Activated naive CD4-positive, alpha-beta T cell treated with anti-CD3 and anti-CD28 coated beads, Interleukin-2, amount 50 U/mL, for 24 hours (primary cell): ENCODE data around the gene EYS.

Source experiments
- H3K27ac Mint-ChIP-seq: one replicate; pipeline ENCODE4 v1.8.0; 2021; ENCODE audit warnings: mild to moderate bottlenecking, mixed read lengths
- H3K27me3 Mint-ChIP-seq: one replicate; pipeline ENCODE4 v1.8.0; 2021; ENCODE audit warnings: mixed read lengths
- H3K36me3 Mint-ChIP-seq: one replicate; pipeline ENCODE4 v1.8.0; 2021; ENCODE audit warnings: mixed read lengths
- H3K4me1 Mint-ChIP-seq: one replicate; pipeline ENCODE4 v1.8.0; 2021; ENCODE audit warnings: mixed read lengths
- H3K4me3 Mint-ChIP-seq: one replicate; pipeline ENCODE4 v1.8.0; 2021; ENCODE audit warnings: mild to moderate bottlenecking, mixed read lengths
- H3K9me3 Mint-ChIP-seq: one replicate; pipeline ENCODE4 v1.8.0; 2021; ENCODE audit warnings: mixed read lengths

EYS gene

DNA sequence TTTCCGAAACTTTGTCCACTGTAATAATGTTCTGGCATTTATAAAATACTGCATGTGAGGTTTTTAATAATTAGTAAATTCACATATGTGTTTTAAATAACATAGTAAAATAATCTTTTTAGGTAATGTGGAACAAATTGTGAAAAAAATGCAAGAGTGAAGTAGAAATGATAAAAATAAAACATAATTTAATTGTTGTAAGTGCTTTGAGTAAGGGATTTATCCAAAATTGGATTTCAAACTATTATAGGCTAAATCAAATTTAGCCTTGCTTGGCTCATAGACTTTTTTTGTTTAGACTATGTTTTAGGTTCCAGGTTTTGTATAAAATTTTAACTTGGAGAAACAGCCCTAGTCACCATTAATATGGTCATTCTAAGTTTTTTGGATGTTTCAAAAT, 1041.9 kb downstream of the EYS start:
- Mint-ChIP-seq H3K27ac (no peak overlapping the region), H3K9me3 (peaks cover 5% of the 10 kb centered on the region)

GRCh38 chr6:64664480-64664879, 1042.5 kb downstream of the EYS start:
- Mint-ChIP-seq H3K27me3 (no peaks in the 10 kb centered on the region), H3K27ac (no peak overlapping the region), H3K36me3 (no peaks in the 10 kb centered on the region), H3K4me1 (no peaks in the 10 kb centered on the region), H3K4me3 (no peak overlapping the region), H3K9me3 (peaks cover 5% of the 10 kb centered on the region)

More for the DNA sequence above, 1041.9 kb downstream of the EYS start:
- H3K36me3 Mint-ChIP-seq = no peaks in the 10 kb centered on the region
- no peak overlapping the region for H3K4me3 Mint-ChIP-seq
- H3K4me1 Mint-ChIP-seq = no peaks in the 10 kb centered on the region
- H3K27me3 Mint-ChIP-seq = no peaks in the 10 kb centered on the region

- peaks cover 5% of the 10 kb centered on the region for H3K9me3 Mint-ChIP-seq
- H3K4me3 Mint-ChIP-seq = no peak overlapping the region
- H3K4me1 Mint-ChIP-seq = no peaks in the 10 kb centered on the region
- H3K27me3 Mint-ChIP-seq = no peaks in the 10 kb centered on the region
- H3K27ac Mint-ChIP-seq = no peak overlapping the region
- H3K36me3 Mint-ChIP-seq = no peaks in the 10 kb centered on the region
Measured at GRCh38 chr6:64644024-64644423, 1063.0 kb downstream of the EYS start.

DNA sequence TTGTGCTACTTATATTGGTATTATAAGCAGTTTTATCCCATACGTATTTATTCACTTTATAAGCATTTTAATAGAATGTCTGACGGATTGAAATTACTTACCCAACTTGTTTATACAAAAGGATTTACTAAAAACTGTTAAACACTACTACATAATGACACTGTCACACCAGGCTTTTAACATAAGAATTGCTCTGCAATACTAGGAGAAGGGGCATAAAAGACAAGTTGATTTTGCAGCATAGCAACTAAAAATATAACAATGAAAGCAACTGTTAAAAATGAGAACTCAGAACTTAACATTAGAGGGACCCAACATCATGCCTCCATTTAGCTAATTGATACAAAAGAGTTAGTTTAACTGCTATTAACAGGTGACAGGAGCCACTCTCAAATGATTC, 1076.1 kb downstream of the EYS start:
- no peaks in the 10 kb centered on the region for H3K27me3 Mint-ChIP-seq
- H3K4me3 Mint-ChIP-seq = no peak overlapping the region
- no peaks in the 10 kb centered on the region for H3K36me3 Mint-ChIP-seq
- H3K9me3 Mint-ChIP-seq = no peaks in the 10 kb centered on the region
- no peaks in the 10 kb centered on the region for H3K4me1 Mint-ChIP-seq
- H3K27ac Mint-ChIP-seq = no peak overlapping the region

DNA sequence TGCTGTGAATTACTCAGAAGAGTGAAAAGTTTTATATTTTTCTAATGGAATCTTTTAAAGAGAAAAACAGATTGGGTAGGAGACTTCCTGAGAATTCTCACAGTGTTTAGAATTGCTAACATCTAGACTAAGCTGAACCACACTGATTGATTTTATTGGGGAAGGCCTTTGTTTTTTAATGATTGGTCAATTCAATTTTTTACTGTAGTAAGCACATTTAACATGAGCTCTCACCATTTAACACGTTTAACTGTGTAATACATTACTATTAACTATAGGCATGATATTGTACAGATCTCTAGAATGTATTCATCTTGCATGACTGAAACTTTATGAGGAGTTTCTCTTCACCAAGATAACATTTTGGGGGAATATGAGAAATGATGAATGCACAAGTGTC, 1084.1 kb downstream of the EYS start:
- H3K9me3 Mint-ChIP-seq = peaks cover 11% of the 10 kb centered on the region
- H3K36me3 Mint-ChIP-seq = no peaks in the 10 kb centered on the region
- H3K27ac Mint-ChIP-seq = no peak overlapping the region
- no peaks in the 10 kb centered on the region for H3K27me3 Mint-ChIP-seq
- no peak overlapping the region for H3K4me3 Mint-ChIP-seq
- H3K4me1 Mint-ChIP-seq = no peaks in the 10 kb centered on the region

DNA sequence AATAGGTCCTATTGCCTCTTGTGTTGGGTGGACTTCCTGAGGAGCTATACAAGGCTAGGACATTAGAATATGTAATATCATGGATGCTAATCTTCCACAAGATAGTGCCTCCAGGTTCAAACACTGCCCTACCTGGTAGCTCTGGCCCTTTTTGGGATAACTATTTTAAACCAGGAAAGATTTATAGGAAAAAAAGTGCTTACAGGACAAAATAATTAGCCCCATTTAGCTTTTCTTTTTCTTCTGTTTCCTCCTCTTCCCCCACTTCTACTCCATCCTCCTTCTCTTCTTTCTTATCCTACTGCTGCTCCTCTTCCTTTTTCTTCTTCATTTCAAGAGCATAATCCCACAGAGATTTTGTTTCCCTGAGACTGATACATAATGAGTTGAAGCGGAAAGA, 1104.0 kb downstream of the EYS start:
- Mint-ChIP-seq H3K27me3 (no peaks in the 10 kb centered on the region), H3K36me3 (no peaks in the 10 kb centered on the region), H3K9me3 (peaks cover 6% of the 10 kb centered on the region), H3K4me1 (no peaks in the 10 kb centered on the region), H3K4me3 (no peak overlapping the region), H3K27ac (no peak overlapping the region)

DNA sequence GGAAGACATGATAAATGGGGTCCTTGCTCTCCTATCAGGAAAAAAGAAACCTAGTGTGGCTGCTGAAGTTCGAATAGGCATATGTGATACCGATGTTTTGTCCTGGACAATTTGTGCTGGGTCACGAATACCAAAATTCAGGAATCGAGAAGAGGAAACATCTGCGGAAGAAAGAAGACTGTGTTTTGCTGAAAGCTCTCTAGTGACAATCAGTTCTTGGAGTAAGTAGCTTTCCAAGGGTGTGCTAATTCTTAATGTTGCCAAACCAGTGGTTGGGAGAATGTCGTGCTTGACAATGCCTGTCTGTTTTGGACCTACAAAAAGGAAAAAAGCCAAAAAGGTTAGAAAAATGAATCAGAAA, 1115.4 kb downstream of the EYS start:
- no peaks in the 10 kb centered on the region for H3K36me3 Mint-ChIP-seq
- no peak overlapping the region for H3K4me3 Mint-ChIP-seq
- no peak overlapping the region for H3K27ac Mint-ChIP-seq
- no peaks in the 10 kb centered on the region for H3K4me1 Mint-ChIP-seq
- peaks cover 13% of the 10 kb centered on the region for H3K9me3 Mint-ChIP-seq
- H3K27me3 Mint-ChIP-seq = no peaks in the 10 kb centered on the region

DNA sequence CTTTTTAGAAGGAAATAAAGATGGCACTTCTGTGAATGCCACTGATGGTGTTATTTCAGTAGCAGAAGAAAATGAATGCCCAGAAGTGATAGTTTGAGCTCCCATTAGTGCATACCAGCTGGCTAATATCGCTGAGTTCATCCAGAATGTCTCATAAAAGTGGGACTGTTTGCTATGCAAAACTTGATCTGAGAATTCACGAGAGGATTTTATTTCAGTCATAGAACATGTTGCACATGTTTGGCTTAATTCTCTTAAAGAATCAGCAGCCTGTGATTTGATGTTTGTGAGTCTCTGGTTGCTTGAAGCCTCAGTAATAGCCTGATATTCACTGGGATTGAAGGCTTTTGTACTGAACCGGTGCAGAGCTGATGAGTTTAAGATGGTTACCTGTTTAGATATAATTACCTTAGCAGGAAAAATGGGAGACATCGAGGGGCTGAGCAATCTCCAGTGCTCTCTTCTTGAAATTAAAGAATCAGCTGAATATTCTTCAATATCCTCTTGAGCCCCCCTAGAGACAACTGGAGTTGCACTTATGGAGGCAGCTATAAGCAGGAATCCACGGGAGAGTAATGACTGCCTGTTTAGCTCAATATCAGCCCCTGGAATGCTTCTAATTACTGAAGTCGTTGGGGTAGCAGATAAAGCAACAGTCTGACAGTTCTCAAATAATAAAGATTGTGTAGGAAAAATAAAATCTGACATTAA, 1115.9 kb downstream of the EYS start:
- peaks cover 10% of the 10 kb centered on the region for H3K9me3 Mint-ChIP-seq
- H3K4me3 Mint-ChIP-seq = no peak overlapping the region
- H3K36me3 Mint-ChIP-seq = no peaks in the 10 kb centered on the region
- H3K27ac Mint-ChIP-seq = no peak overlapping the region
- no peaks in the 10 kb centered on the region for H3K27me3 Mint-ChIP-seq
- H3K4me1 Mint-ChIP-seq = no peaks in the 10 kb centered on the region

DNA sequence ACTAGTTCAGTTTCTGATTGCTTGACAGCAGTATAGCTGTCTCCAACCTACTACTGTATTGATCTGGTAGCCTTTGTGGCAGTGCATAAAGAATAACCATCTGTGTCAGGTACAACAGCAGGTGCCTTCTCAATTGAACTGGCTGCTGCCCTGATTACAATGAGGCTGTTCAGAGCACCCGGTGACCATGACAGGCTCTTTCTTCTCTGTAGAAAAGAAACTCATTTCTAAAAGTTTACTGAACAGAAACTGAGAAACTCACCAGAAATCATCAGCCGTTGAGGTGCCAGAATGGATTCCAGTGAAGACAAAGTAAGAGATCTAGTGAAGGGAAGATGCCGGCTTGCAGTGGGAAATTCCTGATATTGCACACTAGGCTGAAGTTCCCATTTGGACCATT, 1117.1 kb downstream of the EYS start:
- H3K4me3 Mint-ChIP-seq = no peak overlapping the region
- no peaks in the 10 kb centered on the region for H3K27me3 Mint-ChIP-seq
- no peaks in the 10 kb centered on the region for H3K4me1 Mint-ChIP-seq
- H3K27ac Mint-ChIP-seq = no peak overlapping the region
- H3K36me3 Mint-ChIP-seq = no peaks in the 10 kb centered on the region
- peaks cover 4% of the 10 kb centered on the region for H3K9me3 Mint-ChIP-seq

GRCh38 chr6:64580346-64580745, 1126.7 kb downstream of the EYS start:
- Mint-ChIP-seq H3K9me3 (no peaks in the 10 kb centered on the region), H3K27ac (no peak overlapping the region), H3K27me3 (no peaks in the 10 kb centered on the region), H3K36me3 (no peaks in the 10 kb centered on the region), H3K4me3 (no peak overlapping the region), H3K4me1 (no peaks in the 10 kb centered on the region)

GRCh38 chr6:64553249-64553786, 1153.7 kb downstream of the EYS start:
- Mint-ChIP-seq H3K4me3 (no peak overlapping the region), H3K27ac (no peak overlapping the region), H3K9me3 (peaks cover 5% of the 10 kb centered on the region), H3K36me3 (no peaks in the 10 kb centered on the region), H3K4me1 (no peaks in the 10 kb centered on the region), H3K27me3 (no peaks in the 10 kb centered on the region)

- Mint-ChIP-seq H3K4me1 (no peaks in the 10 kb centered on the region), H3K27me3 (no peaks in the 10 kb centered on the region), H3K4me3 (no peak overlapping the region), H3K9me3 (peaks cover 6% of the 10 kb centered on the region), H3K27ac (no peak overlapping the region), H3K36me3 (no peaks in the 10 kb centered on the region)
Measured at GRCh38 chr6:64547594-64548268, 1159.3 kb downstream of the EYS start.

GRCh38 chr6:64539917-64540316, 1167.1 kb downstream of the EYS start:
- Mint-ChIP-seq H3K9me3 (peaks cover 12% of the 10 kb centered on the region), H3K27ac (no peak overlapping the region), H3K4me3 (no peak overlapping the region)

DNA sequence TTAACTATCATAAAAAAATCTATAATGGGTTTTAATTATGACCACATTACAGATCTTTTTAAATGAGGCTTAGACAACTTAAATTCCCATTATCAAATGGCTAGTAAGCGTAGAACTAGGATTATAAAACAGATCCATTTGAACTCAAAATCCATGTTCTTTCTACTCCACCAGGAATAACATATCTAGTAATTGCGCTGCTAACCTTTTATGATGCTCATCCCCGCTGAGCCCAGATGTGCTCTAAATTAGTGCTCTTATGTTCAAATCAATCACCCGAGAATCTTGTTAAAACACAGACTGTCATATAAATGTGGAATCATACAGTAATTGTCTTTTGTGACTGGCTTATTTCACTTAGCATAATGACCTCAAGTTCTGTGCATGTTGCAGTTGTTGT, 1168.3 kb downstream of the EYS start:
- no peaks in the 10 kb centered on the region for H3K27me3 Mint-ChIP-seq
- H3K4me1 Mint-ChIP-seq = no peaks in the 10 kb centered on the region
- no peak overlapping the region for H3K4me3 Mint-ChIP-seq
- no peaks in the 10 kb centered on the region for H3K36me3 Mint-ChIP-seq
- peaks cover 12% of the 10 kb centered on the region for H3K9me3 Mint-ChIP-seq
- no peak overlapping the region for H3K27ac Mint-ChIP-seq

More at GRCh38 chr6:64539917-64540316, 1167.1 kb downstream of the EYS start:
- no peaks in the 10 kb centered on the region for H3K4me1 Mint-ChIP-seq
- no peaks in the 10 kb centered on the region for H3K36me3 Mint-ChIP-seq
- no peaks in the 10 kb centered on the region for H3K27me3 Mint-ChIP-seq

DNA sequence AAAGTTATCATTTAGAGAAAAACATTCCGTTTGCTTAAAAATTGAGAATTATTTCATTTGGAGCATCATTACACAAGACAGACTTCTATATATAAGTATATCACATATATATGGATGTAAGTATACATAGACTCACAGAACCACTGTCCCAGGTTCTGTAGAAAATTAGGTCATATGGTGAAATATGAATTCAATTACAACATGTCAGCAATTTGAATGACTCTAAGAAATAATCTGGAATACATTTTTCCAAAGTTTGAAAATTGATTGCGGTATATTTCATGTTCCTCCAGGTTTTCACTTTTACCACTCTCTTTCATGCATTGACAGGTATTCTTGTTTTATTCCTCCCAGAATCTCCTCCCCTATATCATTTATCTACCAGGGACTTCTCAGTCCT, 1179.1 kb downstream of the EYS start:
- Mint-ChIP-seq H3K9me3 (no peaks in the 10 kb centered on the region), H3K4me1 (no peaks in the 10 kb centered on the region), H3K4me3 (no peak overlapping the region), H3K36me3 (no peaks in the 10 kb centered on the region), H3K27ac (no peak overlapping the region), H3K27me3 (no peaks in the 10 kb centered on the region)

DNA sequence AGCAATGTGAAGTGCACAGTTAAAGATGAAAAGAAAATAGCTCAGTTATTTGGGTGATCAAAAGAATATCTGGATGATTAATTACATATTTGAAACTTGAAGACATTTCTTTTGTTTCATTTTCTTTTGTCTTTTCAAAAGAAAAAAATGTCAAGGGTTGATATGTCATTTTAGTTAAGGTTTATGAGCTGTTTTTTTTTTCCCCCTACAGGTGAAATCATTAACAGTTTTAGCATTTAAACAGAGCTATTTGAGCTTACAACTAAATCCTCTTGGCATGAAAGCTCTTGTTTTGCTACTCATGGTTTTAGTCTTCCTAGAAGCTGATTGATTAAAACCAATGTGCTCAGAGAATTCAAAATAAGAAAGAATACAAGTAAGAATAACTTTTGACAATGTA, 1184.2 kb downstream of the EYS start:
- H3K27me3 Mint-ChIP-seq = no peaks in the 10 kb centered on the region
- H3K4me3 Mint-ChIP-seq = no peak overlapping the region
- H3K9me3 Mint-ChIP-seq = peaks cover 10% of the 10 kb centered on the region
- H3K4me1 Mint-ChIP-seq = no peaks in the 10 kb centered on the region
- H3K27ac Mint-ChIP-seq = no peak overlapping the region
- H3K36me3 Mint-ChIP-seq = no peaks in the 10 kb centered on the region
